ENCODE results near the gene ADGRG4. TPM values are rescaled to one million over a fixed set of nuclear protein-coding genes. Genes with fewer than 3 reads are reported as not detected.

Gene ADGRG4
- total RNA-seq, 1 experiment from 2014 or later, result not detected

DNA sequence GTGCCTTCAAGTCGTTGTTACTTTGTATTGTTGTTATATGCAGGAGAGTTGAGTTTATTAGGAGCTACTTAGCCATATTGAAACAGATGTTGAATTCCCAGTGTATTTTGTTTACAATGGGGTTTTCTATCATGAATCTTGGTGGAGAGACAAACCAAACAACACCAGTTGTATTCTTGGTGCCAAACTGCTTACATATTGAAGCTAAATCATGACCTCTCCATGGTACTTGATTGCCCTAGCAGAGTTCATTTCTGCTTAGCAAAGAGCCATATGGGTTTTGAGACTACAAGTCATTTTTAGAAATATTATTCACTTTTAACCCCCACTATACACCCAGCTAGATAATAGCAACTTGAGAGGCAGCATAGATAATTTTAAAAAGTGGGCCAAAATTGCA, 85.4 kb downstream of the ADGRG4 start:
- H4K20me1 ChIP-seq (ENCODE audit: low read length), result no peaks in the 10 kb centered on the region
- no peaks in the 10 kb centered on the region for H3F3A ChIP-seq (ENCODE audit: low read length, unreplicated experiment)
- H3K27ac ChIP-seq (ENCODE audit: low read length), result no peak overlapping the region
- intact Hi-C loops (cut with micrococcal nuclease), result no loop called here
- no peaks in the 10 kb centered on the region for H3K36me3 ChIP-seq (ENCODE audit: low read depth, low read length)
- no peaks in the 10 kb centered on the region for H3K4me1 ChIP-seq (ENCODE audit: insufficient read depth, low read length)
- no peak overlapping the region for H3K9ac ChIP-seq (ENCODE audit: low read length)
- TF ChIP-seq EZH2phosphoT487 (IDR thresholded peaks at IDR 0.05; ENCODE audit: borderline replicate concordance, low read length), result no peak
- TF ChIP-seq EZH2 (IDR thresholded peaks at IDR 0.05; ENCODE audit: low read length, unreplicated experiment), result no peak
- TF ChIP-seq, protein P1, sequence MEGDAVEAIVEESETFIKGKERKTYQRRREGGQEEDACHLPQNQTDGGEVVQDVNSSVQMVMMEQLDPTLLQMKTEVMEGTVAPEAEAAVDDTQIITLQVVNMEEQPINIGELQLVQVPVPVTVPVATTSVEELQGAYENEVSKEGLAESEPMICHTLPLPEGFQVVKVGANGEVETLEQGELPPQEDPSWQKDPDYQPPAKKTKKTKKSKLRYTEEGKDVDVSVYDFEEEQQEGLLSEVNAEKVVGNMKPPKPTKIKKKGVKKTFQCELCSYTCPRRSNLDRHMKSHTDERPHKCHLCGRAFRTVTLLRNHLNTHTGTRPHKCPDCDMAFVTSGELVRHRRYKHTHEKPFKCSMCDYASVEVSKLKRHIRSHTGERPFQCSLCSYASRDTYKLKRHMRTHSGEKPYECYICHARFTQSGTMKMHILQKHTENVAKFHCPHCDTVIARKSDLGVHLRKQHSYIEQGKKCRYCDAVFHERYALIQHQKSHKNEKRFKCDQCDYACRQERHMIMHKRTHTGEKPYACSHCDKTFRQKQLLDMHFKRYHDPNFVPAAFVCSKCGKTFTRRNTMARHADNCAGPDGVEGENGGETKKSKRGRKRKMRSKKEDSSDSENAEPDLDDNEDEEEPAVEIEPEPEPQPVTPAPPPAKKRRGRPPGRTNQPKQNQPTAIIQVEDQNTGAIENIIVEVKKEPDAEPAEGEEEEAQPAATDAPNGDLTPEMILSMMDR (conservative IDR thresholded peaks at IDR 0.05; ENCODE audit: low read depth, low read length), result no peak
- no peak overlapping the region for H3K4me3 ChIP-seq (ENCODE audit: low read length)
- H3K4me2 ChIP-seq (ENCODE audit: low read length), result no peak overlapping the region
- POLR2A ChIA-PET (ENCODE audit: unreplicated experiment), result no interaction called here
- H3K9me2 ChIP-seq (replicated peaks; ENCODE audit: low read length), result no peaks in the 10 kb centered on the region
- CTCF ChIA-PET, result interaction anchor here (0.6 kb wide), 1 partner anchor 358 kb away, joined by 5 read pairs; no protein-coding TSS in a partner anchor
- no TSS peak for BruUV-seq (replicated peaks)
- no peaks in the 10 kb centered on the region for H3K79me2 ChIP-seq (ENCODE audit: low read length)
- ATAC-seq, result no peak
- H2AFZ ChIP-seq (ENCODE audit: low read length), result no peak overlapping the region
- no peaks in the 10 kb centered on the region for H3K27me3 ChIP-seq (ENCODE audit: low read length)
- H3K9me3 ChIP-seq (ENCODE audit: low read length), result no peaks in the 10 kb centered on the region
- no peak for DNase-seq

DNA sequence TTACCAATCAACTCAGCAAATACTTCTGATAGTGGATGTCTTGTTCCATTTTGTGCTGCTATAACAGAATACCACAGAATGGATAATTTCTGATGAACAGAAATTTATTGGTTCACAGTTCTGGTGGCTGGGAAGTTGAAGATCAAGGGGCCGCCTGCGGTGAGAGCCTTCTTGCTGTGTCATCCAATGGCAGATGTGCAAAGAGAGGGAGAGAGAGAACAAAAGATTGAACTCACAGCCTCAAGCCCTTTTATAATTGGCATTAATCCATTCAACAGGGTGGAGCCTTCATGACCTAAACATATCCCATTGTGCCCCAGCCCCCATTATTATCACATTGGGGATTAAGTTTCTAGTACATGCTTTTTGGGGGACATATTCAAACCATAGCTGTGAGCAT, 86.1 kb downstream of the ADGRG4 start:
- no peak overlapping the region for H2AFZ ChIP-seq (ENCODE audit: low read length)
- H3K79me2 ChIP-seq (ENCODE audit: low read length), result no peaks in the 10 kb centered on the region
- no peak overlapping the region for H3K9ac ChIP-seq (ENCODE audit: low read length)
- intact Hi-C loops (cut with micrococcal nuclease), result no loop called here
- H3K9me3 ChIP-seq (ENCODE audit: low read length), result no peaks in the 10 kb centered on the region
- H3K27me3 ChIP-seq (ENCODE audit: low read length), result no peaks in the 10 kb centered on the region
- no peaks in the 10 kb centered on the region for H3F3A ChIP-seq (ENCODE audit: low read length, unreplicated experiment)
- H3K4me3 ChIP-seq (ENCODE audit: low read length), result no peak overlapping the region
- ATAC-seq (no peak), DNase-seq (no peak)
- no peak overlapping the region for H3K4me2 ChIP-seq (ENCODE audit: low read length)
- H3K9me2 ChIP-seq (replicated peaks; ENCODE audit: low read length), result no peaks in the 10 kb centered on the region
- no peak overlapping the region for H3K27ac ChIP-seq (ENCODE audit: low read length)
- no peak for TF ChIP-seq EZH2phosphoT487 (IDR thresholded peaks at IDR 0.05; ENCODE audit: borderline replicate concordance, low read length)
- no peak for TF ChIP-seq EZH2 (IDR thresholded peaks at IDR 0.05; ENCODE audit: low read length, unreplicated experiment)
- TF ChIP-seq, protein P1 (conservative IDR thresholded peaks at IDR 0.05; ENCODE audit: low read depth, low read length), result no peak
- no peaks in the 10 kb centered on the region for H4K20me1 ChIP-seq (ENCODE audit: low read length)
- H3K36me3 ChIP-seq (ENCODE audit: low read depth, low read length), result no peaks in the 10 kb centered on the region
- ChIA-PET CTCF (no interaction called here), POLR2A (ENCODE audit: unreplicated experiment) (no interaction called here)
- H3K4me1 ChIP-seq (ENCODE audit: insufficient read depth, low read length), result no peaks in the 10 kb centered on the region
- no TSS peak for BruUV-seq (replicated peaks)

DNA sequence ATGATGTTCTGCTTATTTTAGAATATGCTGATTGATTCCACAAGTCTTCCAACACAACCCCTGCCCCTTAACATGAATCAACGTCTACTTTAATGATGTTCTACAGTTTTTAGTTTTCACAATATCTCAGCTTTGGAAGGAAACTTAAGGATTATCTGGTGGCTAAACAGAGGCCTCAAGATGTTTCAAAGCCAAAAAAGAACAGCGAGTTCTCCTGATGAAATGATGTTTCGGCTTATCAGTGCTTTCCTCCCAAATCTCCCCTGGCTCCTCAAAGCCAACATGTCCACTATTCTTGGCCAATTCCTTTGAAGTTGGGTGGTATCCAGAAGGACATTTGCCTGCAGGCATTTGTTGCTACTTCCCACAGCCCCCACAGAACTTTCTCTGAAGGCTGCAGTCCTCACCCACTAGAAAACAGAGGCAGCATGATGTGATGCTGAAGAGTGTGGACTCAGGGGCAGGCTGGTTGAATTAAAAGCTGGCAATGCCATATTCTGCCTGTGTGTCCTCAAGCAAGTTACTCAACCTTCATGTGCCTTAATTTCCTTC, 87.3 kb downstream of the ADGRG4 start:
- Histone ChIP-seq H3F3A (ENCODE audit: low read length, unreplicated experiment) (no peaks in the 10 kb centered on the region), H3K9ac (ENCODE audit: low read length) (no peak overlapping the region), H3K4me3 (ENCODE audit: low read length) (no peak overlapping the region), H3K9me3 (ENCODE audit: low read length) (no peaks in the 10 kb centered on the region), H3K27ac (ENCODE audit: low read length) (no peak overlapping the region), H3K79me2 (ENCODE audit: low read length) (no peaks in the 10 kb centered on the region), H3K27me3 (ENCODE audit: low read length) (no peaks in the 10 kb centered on the region), H3K36me3 (ENCODE audit: low read depth, low read length) (no peaks in the 10 kb centered on the region), H3K9me2 (replicated peaks; ENCODE audit: low read length) (no peaks in the 10 kb centered on the region), H3K4me2 (ENCODE audit: low read length) (no peak overlapping the region), H3K4me1 (ENCODE audit: insufficient read depth, low read length) (no peaks in the 10 kb centered on the region), H4K20me1 (ENCODE audit: low read length) (no peaks in the 10 kb centered on the region), H2AFZ (ENCODE audit: low read length) (no peak overlapping the region)
- ChIA-PET CTCF (no interaction called here), POLR2A (ENCODE audit: unreplicated experiment) (no interaction called here)
- TF ChIP-seq EZH2 (IDR thresholded peaks at IDR 0.05; ENCODE audit: low read length, unreplicated experiment), result no peak
- TF ChIP-seq, protein P1 (conservative IDR thresholded peaks at IDR 0.05; ENCODE audit: low read depth, low read length), result no peak
- TF ChIP-seq EZH2phosphoT487 (IDR thresholded peaks at IDR 0.05; ENCODE audit: borderline replicate concordance, low read length), result no peak
- no TSS peak for BruUV-seq (replicated peaks)
- DNase-seq, result no peak
- intact Hi-C loops (cut with micrococcal nuclease), result no loop called here
- ATAC-seq, result no peak

All from PC-3 (cell line).